ENCODE results near the gene PKHD1.
"Not testable (repeated sequence)": the region's sequence is repeated elsewhere in the genome, so short reads cannot be mapped to it uniquely, and the experiment has no call there.

The PKHD1 gene

DNA sequence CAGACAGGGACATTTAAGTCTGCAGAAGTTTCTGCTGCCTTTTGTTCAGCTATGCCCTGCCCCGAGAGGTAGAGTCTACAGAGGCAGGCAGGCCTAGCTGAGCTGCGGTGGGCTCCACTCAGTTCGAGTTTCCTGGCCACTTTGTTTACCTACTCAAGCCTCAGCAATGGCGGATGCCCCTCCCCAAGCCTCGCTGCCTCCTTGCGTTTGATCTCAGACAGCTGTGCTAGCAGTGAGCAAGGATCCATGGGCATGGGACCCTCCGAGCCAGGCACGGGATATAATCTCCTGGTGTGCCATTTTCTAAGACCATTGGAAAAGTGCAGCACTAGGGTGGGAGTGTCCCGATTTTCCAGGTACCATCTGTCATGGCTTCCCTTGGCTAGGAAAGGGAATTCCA is 164.9 kb downstream of the PKHD1 start:
- not testable (repeated sequence) for DNase-seq

DNA sequence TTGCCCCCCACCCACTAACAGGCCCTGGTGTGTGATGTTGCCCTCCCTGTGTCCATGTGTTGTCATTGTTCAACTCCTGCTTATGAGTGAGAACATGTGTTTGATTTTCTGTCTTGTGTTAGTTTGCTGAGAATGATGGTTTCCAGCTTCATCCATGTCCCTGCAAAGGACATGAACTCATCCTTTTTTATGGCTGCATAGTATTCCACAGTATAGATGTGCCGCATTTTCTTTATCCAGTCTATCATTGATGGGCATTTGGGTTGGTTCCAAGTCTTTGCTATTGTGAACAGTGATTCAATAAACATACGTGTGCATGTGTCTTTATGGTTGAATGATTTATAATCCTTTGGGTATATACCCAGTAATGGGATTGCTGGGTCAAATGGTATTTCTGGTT is 169.1 kb downstream of the PKHD1 start:
- not testable (repeated sequence) for DNase-seq

DNA sequence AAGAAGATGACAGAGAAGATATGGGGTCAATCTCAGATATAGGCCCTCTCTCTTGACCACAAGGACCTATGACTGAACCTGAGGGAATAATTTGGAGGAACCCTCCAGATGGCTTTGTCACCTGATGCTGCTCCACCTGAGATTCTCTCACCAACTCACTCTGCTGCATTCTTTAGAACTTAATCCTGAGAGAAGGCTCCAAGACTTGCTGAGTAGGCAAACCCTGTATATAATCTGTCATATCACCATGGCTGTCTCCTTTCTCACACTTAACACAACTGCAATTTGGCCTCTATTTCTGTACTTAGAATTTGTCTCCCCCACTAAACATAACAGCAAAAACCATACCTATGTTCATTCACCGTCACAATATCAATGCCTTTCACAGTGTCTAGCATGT is 172.3 kb downstream of the PKHD1 start:
- no peak for DNase-seq

DNA sequence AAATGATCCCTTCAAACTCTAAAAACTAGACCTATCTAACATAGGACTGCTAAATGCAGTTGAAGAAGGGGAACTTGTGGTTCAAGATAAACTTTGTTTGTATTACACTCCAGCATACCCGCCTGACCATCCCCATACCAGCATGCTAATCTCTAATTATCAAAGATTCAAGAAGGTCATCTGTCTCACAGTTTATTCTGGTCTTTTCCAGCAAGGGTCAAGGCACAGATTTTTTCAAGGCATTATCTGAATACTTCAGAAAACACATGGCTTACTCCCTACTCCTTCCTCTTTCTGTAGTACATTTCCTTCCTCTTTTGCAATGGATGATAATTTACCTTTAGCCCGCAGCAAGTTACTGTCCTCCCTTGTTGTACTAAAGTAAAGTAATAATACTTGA is 174.1 kb downstream of the PKHD1 start:
- DNase-seq: no peak

DNA sequence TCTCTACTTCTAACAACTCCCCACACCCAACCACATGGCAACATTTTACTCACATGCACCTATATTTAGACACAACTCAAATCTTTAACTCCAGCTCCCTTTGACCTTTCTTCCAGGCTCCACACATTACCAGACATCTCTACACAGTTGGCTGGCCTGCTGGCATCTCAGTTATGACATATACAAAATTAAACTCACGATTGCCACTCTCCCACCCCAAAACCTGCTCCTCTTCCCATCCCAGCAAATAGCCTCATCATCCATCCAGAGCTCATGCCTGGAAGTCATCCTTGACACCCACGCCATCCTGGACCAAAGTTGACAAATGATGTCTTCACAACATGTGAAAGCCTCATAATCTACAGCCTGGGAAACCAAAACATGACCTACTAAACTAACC is 176.6 kb downstream of the PKHD1 start:
- no peak for DNase-seq

DNA sequence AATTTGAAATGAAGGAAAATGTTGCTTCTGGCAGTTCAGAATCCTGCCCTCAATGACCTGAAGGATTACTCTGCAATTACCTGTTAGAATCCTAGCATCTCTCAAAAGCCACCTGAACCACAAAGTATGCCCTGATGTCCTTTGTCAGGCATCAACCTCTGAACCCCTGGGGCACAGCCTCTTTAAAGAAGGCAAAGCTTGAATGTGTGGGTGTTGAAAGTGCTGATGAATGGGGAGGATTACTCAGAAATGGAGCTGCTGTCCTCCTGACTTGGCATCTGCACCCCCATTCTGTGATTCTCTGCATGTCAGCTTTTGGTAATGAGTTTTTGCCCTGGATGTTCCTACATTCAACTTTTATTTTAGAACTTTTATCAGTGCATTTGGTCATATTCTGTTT is 179.2 kb downstream of the PKHD1 start:
- no peak for DNase-seq

DNA sequence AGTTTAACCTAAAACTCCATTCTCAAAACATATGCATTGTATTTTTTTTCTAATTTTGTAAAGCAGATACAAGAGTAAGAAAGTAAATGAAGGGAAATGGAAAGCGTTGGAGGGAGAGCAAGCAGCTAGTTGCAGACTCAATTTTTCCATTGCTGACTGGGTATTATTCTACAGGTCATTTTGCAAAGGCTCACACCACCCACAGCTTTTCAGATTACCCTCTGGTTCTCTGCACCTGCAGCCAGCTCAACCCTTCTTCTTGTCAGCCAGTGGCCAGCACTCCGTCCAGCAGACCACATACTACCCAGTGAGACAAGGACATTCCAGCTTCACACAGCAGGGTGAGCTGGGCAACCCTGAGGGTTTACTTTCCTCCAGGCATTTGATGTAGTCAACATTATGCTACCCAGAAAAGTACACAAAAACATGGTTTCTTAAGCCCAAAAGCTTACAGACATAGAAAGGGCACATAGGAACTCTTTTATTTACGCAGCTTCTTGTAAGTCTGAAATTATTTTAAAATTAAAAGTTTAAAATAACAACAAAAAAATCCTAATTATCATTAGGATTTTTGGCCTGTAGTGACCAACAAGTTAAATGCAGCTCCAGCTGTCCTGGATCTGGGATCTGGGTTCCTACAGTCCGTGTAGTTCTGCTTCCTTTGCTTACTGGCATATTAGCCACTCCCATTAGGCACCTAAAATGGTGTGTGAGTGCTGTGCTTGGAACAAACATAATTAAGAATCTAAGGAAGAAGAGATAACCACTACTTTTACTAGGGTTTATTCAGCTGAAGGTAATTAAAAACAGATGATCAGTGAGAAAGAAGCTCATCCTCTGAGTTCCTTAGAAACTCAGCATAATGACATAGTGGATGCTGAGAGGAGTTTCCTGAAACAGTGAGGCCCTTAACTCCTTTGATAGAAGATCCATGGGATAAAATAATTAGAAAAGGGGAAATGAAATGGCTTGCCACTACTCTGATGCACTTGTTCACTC is 185.3 kb downstream of the PKHD1 start:
- no peak for DNase-seq

DNA sequence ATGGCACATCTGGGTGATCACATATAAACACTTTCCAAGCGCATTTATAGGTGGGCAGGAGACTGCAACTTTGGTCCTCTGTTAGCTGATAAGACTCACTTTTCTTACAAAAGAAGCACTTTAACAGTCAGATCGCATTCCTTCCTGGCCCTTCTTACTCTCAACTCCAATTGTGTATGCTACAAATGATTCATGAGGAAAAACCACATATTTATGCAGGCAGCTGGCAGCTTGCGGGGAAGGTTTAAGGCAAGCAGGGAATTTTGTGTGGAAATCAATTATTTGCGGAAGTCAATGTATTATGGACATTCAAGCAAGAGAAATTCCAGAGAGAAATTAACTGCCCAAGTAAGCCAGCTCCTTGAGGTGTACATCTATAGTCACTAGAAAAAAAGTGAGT is 194.0 kb downstream of the PKHD1 start:
- DNase-seq: no peak

DNA sequence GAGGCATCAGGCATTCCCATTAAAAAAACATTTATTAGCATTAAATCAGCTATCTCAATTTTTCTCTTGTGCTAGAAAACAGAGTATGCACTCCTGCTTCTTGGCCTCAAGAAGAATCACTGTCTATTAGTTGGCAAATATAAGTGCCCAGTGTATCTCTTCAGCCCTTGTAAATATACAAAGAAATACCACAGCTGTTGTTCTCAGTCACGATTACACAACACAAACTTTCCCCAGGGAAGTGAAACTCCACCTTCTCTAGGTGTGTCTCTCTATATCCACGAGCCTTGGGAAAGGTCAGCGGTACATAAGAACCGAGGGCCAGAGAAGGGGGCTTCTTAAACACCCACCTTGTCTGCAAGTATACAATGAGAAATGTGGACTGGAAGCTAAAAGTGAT is 194.7 kb downstream of the PKHD1 start:
- no peak for DNase-seq

DNA sequence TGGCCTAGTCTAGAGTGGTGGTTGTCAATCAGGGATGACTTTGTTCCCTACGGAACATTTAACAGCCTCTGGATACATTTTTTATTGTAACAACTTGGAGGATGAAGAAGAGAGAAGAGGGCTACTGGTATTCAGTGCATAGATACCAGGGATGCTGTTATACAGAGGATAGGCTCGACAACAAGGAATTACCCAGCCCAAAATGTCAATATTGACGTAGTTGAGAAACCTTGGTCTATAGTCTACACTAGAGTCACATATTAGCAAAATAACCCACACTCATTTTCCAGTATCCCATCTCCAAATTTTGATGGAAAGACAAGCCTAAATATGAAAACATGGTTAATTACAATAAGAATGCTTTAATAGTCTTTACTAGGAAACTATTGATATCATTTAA is 195.1 kb downstream of the PKHD1 start:
- DNase-seq: no peak

DNA sequence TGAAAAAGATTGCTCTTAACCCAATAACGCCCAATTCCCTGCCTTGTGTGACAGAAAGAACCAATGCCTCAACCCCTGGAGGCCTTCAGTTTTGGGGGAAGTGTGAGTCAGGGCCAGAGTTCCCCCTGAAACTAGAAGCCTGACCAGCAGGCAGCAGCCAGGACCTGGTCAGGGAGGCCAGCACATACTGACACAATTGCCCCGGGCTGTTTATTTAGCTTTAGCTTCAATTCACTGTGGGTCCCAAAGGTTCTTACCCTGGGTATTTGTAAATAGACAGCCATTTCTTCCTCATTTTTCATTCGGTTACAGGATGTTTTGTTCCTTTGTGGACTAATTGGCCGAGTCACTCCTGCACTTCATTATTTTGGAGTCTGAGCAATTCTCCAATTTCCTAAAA is 195.6 kb downstream of the PKHD1 start:
- no peak for DNase-seq

DNA sequence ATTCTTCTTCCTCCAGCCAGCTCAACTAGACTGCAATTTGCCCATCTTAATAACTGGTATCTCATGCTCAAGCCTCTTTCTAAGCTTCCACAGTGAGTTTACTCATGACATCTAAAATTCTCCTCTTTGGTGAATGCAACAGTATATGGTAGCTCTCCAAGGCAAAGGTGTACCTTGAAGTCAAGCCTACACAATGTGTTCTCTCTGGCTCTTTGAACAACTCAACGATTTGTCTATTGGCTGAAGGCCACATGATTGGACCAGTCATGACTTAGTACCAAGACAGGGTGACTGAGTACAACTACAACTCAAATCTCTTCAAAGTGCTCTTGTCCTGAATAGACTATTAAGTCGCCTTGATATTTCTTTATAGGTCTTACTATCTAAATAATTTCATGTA is 199.6 kb downstream of the PKHD1 start:
- no peak for DNase-seq

DNA sequence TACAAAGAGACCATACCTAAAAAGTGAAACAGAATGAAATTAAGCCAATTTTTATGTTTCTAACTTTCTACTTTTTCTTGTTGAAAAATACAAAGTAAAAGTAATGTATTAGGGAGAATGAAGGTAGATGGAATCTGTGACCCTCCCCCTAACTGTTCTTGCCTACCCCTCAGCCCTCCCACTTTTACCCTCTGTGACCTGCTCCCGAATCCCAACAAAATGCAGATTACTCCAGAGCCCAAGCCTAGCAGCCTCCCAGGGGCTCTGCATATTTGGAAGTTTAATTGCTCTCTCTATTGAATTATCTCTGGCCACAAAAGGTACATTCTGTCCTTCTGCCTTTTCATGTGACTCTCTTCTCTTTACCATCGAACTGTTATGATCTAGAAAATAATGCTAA is 201.5 kb downstream of the PKHD1 start:
- DNase-seq: no peak

DNA sequence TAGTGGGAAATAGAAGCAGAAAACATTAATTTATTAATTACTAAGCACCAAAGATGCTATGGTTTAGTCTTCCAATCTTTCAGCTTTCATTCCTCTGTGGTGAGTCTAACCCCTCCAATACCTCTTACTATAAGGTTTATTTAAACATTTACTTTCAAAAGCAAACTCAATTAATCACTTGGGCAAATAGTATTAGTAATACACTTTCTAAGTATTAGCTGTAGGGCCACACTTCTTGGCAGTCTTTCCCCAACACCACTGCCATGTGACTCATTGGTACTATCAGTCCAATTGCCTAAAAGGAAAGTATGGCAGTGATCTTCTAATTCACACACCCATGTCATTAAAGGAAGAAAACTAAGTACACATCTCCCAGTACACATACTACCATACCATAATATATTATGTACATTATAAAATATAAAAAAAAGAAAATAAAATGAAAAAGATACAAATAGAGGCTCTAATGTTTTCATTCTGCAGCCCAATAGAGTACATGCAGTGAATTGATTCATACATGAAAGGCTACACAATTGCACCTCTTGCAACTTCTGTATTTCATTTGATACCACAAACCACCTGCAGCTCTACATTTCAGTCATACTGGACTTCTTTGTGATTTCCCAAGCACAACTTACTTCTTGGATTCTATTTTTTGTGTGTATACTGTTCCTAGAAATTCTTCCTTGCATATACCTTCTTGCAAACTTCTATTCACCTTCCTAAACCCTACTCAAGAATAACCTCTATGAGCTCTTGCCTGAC is 218.6 kb downstream of the PKHD1 start:
- no peak for DNase-seq

DNA sequence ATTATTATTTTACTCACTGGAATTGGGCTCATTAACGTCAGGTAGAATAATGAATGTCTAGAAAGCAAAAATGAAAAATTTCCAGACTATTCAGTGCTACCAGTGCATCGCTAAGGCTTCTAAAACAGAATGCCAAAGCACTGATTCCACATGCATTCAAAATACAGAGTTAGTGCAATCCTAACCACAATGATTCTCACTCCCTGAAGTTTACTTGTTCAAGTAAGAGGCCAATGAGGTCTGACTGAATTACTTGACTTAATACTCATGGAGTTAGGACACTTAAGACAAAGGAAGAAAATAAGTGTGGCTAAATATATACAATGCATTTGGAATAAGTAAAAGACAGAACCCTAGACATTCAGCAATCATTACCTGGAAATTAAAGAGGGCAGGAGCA is 220.5 kb downstream of the PKHD1 start:
- DNase-seq: no peak

DNA sequence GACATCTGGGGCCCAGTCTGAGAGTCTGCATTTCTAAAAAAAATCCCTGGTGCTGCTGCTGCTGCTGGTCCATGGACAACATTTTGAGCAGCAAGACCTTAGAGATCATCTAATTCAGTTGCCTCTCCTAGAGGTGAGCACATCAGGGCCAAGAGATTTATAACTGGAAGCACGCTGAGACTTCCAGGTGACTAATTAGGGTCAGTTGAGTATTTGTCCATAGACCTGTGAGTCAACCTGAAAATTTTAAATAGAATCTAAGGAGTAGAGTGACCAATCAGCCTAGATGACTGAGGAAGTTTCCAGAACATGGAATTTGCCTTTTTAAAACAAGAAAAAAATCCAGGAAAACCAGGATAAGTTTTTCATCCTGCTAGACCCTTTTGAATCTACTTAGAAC is 221.4 kb downstream of the PKHD1 start:
- no peak for DNase-seq

DNA sequence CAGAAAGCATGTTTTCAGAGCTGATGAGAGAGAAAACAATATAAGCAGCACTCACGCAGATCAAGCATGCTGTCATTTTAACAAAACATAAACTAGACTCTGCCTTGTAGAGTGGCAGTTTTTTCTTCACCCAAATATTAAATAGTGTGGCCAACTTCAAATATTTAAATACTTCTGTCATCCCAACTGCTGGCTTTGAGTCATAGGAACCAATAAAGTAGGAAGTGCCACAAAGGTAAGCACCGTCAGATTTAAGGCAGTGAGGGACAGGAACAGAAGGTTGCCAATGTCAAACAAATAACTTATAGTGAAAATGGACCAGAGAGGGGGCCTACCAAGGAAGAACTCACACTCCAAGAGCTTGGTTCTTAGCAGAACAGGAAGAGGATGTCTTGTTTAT is 222.2 kb downstream of the PKHD1 start:
- DNase-seq: no peak

DNA sequence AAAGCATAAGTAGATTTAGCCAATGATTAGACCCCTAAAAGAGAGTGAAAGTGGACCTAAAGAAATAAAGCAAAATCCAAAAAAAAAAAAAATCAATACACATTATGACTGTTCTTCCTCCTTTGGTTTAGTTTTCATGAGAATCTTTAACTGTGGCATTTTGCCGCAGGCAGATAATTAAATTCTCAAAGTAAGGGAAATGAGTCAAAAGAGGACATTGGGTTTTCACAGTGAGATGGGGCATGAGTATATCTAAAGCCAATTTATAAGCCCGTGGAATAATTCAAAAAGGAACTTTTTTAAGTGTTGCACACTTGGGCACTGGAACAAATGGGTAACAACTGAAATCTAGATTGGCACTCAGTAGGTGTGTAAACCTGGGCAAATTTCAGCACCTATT is 230.3 kb downstream of the PKHD1 start:
- no peak for DNase-seq

DNA sequence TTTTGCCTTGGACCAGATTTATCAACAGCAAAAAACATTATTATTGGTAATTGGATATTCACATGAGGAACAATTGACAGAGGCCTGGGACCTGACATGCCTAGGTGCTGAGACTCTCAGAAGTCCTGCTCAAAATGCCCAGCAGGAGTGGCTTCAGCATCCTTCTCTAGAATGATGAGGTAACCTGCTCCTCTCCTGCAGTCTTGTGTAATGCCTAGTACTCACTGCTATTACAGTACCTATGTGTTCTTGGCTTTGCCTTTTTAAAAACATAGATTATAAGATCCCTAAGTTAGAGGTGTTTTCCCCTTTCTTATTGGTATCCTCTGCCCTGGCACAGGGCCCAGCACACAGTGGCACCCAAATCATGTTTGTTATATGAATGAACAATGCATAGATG is 230.9 kb downstream of the PKHD1 start:
- DNase-seq: no peak

DNA sequence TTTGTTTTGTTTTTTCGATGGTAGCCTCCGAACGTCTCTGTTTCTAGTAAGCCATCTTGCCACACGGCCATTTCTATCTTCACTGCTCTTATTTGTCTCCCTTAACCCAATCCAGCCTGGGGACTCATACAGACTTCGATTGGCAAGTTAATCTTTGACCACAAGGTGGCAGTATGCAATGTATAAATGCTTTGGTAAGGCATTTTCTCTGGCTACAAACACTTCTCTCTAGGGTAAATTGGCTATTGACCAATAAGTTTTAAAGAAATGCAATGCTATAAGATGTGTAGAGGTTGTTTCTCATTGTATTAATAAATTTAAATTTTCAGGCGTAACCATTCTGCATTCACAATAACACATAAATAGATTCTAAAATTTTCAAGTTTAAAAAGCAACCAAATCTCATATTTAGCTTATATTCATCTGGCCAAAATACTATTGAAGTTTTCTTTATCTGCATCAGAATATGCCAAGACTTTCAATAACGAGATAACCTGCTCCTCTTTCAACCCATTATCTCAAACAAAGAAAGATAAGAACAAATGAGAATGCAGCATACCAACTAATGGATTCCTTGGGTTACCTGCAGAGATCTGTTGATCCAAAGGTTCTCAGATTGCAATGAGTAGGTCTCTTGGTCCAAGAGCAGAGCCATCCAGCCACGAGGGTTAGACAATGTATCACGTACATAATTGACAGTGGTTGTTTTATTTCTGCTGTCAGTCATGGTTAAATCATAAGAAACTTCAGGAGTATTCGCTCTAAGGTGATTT is 231.9 kb downstream of the PKHD1 start:
- no peak for DNase-seq

DNA sequence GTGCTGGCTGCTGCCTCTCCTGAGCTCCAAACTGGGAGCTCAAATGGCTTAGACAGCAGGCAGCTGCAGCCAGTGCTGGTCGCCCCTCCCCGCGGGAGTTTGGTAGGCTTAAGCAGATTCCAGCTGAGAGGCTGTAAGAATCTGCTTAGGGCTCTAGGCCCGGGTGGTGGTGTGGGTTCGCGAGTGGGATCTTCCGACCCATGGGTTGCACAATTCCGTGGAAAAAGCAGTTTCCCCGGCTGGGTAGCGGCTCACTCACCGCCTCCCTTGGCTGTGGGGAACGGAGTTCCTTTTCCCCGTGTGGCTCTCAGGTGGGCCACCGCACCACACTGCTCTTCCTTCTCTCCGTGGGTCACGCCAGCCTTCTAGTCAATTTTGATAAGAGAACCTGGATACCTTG is 232.5 kb downstream of the PKHD1 start:
- DNase-seq: no peak

DNA sequence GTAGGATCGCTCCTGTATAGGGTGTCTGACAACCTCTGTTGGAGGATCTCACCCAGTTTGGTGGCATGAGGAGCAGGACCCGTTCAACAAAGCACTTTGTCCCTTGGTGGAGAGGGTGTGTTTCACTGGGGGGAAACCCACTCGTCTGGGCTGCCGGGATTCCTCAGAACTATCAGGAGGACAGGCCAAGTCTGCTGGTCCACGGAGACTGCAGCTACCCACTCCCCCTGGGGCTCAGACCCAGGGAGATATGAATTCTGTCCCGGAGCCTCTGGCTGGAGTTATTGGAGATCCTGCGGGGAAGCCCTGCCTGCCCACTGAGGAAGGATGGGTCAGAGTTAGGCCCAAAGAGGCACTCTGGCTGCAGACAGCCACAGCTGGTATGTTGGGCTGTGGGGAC is 233.1 kb downstream of the PKHD1 start:
- DNase-seq: no peak

DNA sequence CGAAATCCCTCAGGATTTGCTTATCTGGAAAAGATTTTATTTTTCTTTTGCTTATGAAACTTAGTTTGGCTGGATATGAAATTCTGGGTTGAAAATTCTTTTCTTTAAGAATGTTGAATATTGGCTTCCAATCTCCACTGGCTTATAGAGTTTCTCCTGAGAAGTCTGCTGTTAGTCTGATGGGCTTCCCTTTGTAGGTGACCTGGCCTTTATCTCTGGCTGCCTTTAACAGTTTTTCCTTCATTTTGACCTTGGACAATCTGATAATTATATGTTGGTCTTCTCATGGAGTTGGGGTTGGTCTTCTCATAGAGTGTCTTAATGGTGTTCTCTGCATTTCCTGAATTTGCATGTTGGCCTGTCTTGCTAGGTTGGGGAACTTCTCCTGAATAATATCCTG is 234.3 kb downstream of the PKHD1 start:
- DNase-seq: not testable (repeated sequence)

All from activated gamma-delta T cell treated with Interleukin-2 at 50 U/mL for 16 hours (primary cell).